H1 (cell line): ENCODE data around the gene LDB1. TPM values are rescaled to one million over a fixed set of nuclear protein-coding genes. Genes with fewer than 3 reads are reported as not detected.

ENCODE experiments used
- BRCA1 ChIP-seq: IDR thresholded peaks from 2 replicates; pipeline ENCODE4 v1.6.1; 2012; ENCODE audit warnings: low read depth, low read length, improper control_type of control experiment
- CHD1 ChIP-seq: IDR thresholded peaks from 2 replicates; pipeline ENCODE4 v1.6.1; 2012; ENCODE audit warnings: low read depth, low read length, improper control_type of control experiment
- CREB1 ChIP-seq: IDR thresholded peaks from 2 replicates; pipeline ENCODE4 v1.6.1; 2012; ENCODE audit warnings: inconsistent platforms
- CTBP2 ChIP-seq: IDR thresholded peaks from 2 replicates; pipeline ENCODE4 v1.7.0; 2011; ENCODE audit warnings: borderline replicate concordance, mild to moderate bottlenecking, moderate library complexity, mixed read lengths, low read length; ENCODE audit not compliant: insufficient read depth, insufficient read length
- EZH2 ChIP-seq: fragments of 200-600 bp; sonication (generic); IDR thresholded peaks from 2 replicates; pipeline ENCODE4 v1.7.1; 2012; ENCODE audit warnings: low read depth, mild to moderate bottlenecking, moderate library complexity, low read length, inconsistent platforms; ENCODE audit not compliant: severe bottlenecking
- HDAC2 ChIP-seq, 2 experiments: fragments of 300-600 bp in 1 of 2; sonication (generic) in 1 of 2; IDR thresholded peaks; 2 replicates each; pipeline ENCODE4 v1.6.1; 2011 to 2012; ENCODE audit warnings: low read depth in 2 of 2, low read length in 2 of 2, mild to moderate bottlenecking in 2 of 2, moderate library complexity in 2 of 2, borderline replicate concordance in 1 of 2, inconsistent platforms in 1 of 2
- HDAC6 ChIP-seq: IDR thresholded peaks from one replicate; pipeline ENCODE4 v1.7.1; 2012; ENCODE audit warnings: low read depth, mild to moderate bottlenecking, inconsistent platforms, low read length, moderate library complexity
- JUN ChIP-seq: IDR thresholded peaks from 2 replicates; pipeline ENCODE4 v1.6.1; 2011; ENCODE audit warnings: low read depth, mild to moderate bottlenecking, improper control_type of control experiment, low read length
- NANOG ChIP-seq: IDR thresholded peaks from 2 replicates; pipeline ENCODE4 v1.6.1; 2011; ENCODE audit warnings: low read length, low read depth, mild to moderate bottlenecking, inconsistent platforms; ENCODE audit not compliant: insufficient read depth, poor library complexity, severe bottlenecking
- PHF8 ChIP-seq: fragments of 200-600 bp; sonication (generic); conservative IDR thresholded peaks from 2 replicates; pipeline ENCODE4 v1.7.1; 2012; ENCODE audit warnings: low read depth, mild to moderate bottlenecking, inconsistent platforms, low read length, moderate library complexity
- RFX5 ChIP-seq: IDR thresholded peaks from 2 replicates; pipeline ENCODE4 v1.6.1; 2011; ENCODE audit warnings: low read depth, low read length, improper control_type of control experiment, borderline replicate concordance
- RXRA ChIP-seq: IDR thresholded peaks from 2 replicates; pipeline ENCODE4 v1.6.1; 2011; ENCODE audit warnings: low read depth, mild to moderate bottlenecking, low read length, moderate library complexity; ENCODE audit not compliant: insufficient read depth
- SAP30 ChIP-seq: fragments of 300-600 bp; sonication (generic); IDR thresholded peaks from 2 replicates; pipeline ENCODE4 v1.7.1; 2012; ENCODE audit warnings: low read length, moderate library complexity, mild to moderate bottlenecking, inconsistent platforms; ENCODE audit not compliant: insufficient read depth, insufficient replicate concordance
- SIX5 ChIP-seq: IDR thresholded peaks from 2 replicates; pipeline ENCODE4 v1.6.1; 2011; ENCODE audit warnings: mild to moderate bottlenecking, low read depth, low read length
- TAF1 ChIP-seq: IDR thresholded peaks from 2 replicates; pipeline ENCODE4 v1.6.1; 2011; ENCODE audit warnings: mild to moderate bottlenecking, low read depth, low read length
- TAF7 ChIP-seq: optimal IDR thresholded peaks from 2 replicates; pipeline ENCODE3; 2011; ENCODE audit warnings: low read depth, mild to moderate bottlenecking, inconsistent platforms, low read length, moderate library complexity, borderline replicate concordance
- TBP ChIP-seq: IDR thresholded peaks from 2 replicates; pipeline ENCODE4 v1.6.1; 2011; ENCODE audit warnings: low read depth, low read length, improper control_type of control experiment
- TEAD4 ChIP-seq: IDR thresholded peaks from 2 replicates; pipeline ENCODE4 v1.6.1; 2012; ENCODE audit warnings: low read depth, low read length, inconsistent platforms, mixed read lengths
- ZNF274 ChIP-seq: IDR thresholded peaks from 2 replicates; pipeline ENCODE4 v1.7.0; 2012; ENCODE audit warnings: low read length, borderline replicate concordance; ENCODE audit errors: extremely low read depth
- polyA plus RNA-seq, 7 experiments: library from polyadenylated mRNA; depleted of rRNA in 3 of 7; stranded (reverse) in 5 of 7; unstranded in 2 of 7; fragments of >200 nt in 5 of 7; fragments of 200-250 nt in 2 of 7; gene quantifications; 1 replicate in 5 of 7; 2 replicates in 1 of 7; 4 replicates in 1 of 7; pipeline versions ENCODE4 v1.2.1 to v1.2.3, GENCODE V29; 2011 to 2013; ENCODE audit warnings: missing spikeins in 2 of 7, mixed read lengths in 2 of 7
- total RNA-seq: library from RNA; stranded (reverse); fragmentation: NEBNext Ultra II Directional; extraction: Animal tissue kit (Norgen Biotek cat#: 25700); gene quantifications from 2 replicates; pipeline ENCODE4 v1.2.1, GENCODE V29; 2021
- TF ChIP-seq, protein P1 (sequence below): IDR thresholded peaks from 2 replicates; pipeline ENCODE4 v1.6.1; 2011; ENCODE audit warnings: low read depth, mild to moderate bottlenecking, low read length; ENCODE audit not compliant: insufficient read depth
- TF ChIP-seq, protein P2 (sequence below): IDR thresholded peaks from 2 replicates; pipeline ENCODE4 v1.6.1; 2012; ENCODE audit warnings: inconsistent platforms

The LDB1 gene
- total and polyA plus RNA-seq, 2 of the 8 experiments (the other 6 are each of a cell fraction or from before 2014, with no cell fraction given): 88.4 to 138 TPM

GRCh38 chr10:102120991-102121738 is 997 bp upstream of the LDB1 start (continued):
- TF ChIP-seq CTBP2 (peak; percentile 85), TAF1 (0 out of 2 replicates have a peak, but pooled peaks have one; percentile 12), TEAD4 (no peak), BRCA1 (no peak), JUN (no peak), CHD1 (no peak), SAP30 (no peak), CREB1 (no peak), RXRA (no peak), HDAC2 (IDR thresholded peaks at IDR 0.05; ENCODE audit: borderline replicate concordance in 1 of 2, low read depth in 2 of 2, low read length in 2 of 2) (no peak), TAF7 (no peak), EZH2 (no peak), SIX5 (no peak), TBP (peak; percentile 25), PHF8 (no peak), HDAC6 (no peak), RFX5 (no peak), ZNF274 (no peak), NANOG (no peak)
- TF ChIP-seq, protein P1, sequence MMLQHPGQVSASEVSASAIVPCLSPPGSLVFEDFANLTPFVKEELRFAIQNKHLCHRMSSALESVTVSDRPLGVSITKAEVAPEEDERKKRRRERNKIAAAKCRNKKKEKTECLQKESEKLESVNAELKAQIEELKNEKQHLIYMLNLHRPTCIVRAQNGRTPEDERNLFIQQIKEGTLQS: no peak
- TF ChIP-seq, protein P2, sequence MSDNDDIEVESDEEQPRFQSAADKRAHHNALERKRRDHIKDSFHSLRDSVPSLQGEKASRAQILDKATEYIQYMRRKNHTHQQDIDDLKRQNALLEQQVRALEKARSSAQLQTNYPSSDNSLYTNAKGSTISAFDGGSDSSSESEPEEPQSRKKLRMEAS: no peak
